22Rv1 (cell line): Measurements from ENCODE around the gene TMEM91.

Experiments
- ZFX ChIP-seq: fragments of 450-650 bp; IDR thresholded peaks from 2 replicates; pipeline ENCODE4 v1.6.1; 2017; ENCODE audit warnings: antibody characterized with exemption, borderline replicate concordance
- TF ChIP-seq, protein P1 (sequence below): fragments of 450-650 bp; IDR thresholded peaks from 2 replicates; pipeline ENCODE4 v1.5.1; 2017; ENCODE audit warnings: mild to moderate bottlenecking

DNA sequence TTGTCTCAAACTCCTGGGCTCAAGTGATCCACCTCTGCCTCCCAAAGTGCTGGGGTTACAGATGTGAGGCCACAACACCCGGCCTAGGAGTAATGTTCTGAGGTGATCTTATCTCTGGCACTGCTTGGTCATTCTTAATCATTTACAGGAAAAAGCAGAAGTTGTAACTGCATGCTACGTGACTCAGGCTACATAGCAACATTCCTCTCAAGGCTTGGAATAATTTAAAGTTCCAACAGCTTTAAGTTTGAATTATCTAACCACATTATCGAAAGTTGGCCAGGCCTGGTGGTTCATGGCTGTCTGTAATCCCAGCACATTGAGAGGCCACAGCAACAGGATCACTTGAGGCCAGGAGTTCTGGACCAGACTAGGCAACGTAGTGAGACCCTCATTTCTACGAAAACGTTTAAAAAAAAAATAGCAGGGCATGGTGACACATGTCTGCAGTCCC lies 8.5 kb upstream of the TMEM91 start:
- TF ChIP-seq, protein P1, sequence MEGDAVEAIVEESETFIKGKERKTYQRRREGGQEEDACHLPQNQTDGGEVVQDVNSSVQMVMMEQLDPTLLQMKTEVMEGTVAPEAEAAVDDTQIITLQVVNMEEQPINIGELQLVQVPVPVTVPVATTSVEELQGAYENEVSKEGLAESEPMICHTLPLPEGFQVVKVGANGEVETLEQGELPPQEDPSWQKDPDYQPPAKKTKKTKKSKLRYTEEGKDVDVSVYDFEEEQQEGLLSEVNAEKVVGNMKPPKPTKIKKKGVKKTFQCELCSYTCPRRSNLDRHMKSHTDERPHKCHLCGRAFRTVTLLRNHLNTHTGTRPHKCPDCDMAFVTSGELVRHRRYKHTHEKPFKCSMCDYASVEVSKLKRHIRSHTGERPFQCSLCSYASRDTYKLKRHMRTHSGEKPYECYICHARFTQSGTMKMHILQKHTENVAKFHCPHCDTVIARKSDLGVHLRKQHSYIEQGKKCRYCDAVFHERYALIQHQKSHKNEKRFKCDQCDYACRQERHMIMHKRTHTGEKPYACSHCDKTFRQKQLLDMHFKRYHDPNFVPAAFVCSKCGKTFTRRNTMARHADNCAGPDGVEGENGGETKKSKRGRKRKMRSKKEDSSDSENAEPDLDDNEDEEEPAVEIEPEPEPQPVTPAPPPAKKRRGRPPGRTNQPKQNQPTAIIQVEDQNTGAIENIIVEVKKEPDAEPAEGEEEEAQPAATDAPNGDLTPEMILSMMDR: no peak
- no peak for TF ChIP-seq ZFX
